Measurements from ENCODE around the gene TEX36.
"Not testable (repeated sequence)": the region's sequence is repeated elsewhere in the genome, so short reads cannot be mapped to it uniquely, and the experiment has no call there.

TEX36 gene

GRCh38 chr10:125683063-125683462 is at the start of gene TEX36:
Gene TEX36, minus strand, starts transcription at chr10:125683163. Its CDS starts 174 bp downstream, at chr10:125682989.
- FAIRE-seq: no peak

GRCh38 chr10:125727436-125727835 is 44.5 kb upstream of the TEX36 start:
- FAIRE-seq: no peak

GRCh38 chr10:125726914-125727313 is 44.0 kb upstream of the TEX36 start:
- no peak for FAIRE-seq

GRCh38 chr10:125722811-125723210 is 39.8 kb upstream of the TEX36 start:
- peak; percentile 17 for FAIRE-seq

GRCh38 chr10:125721035-125721434 is 38.1 kb upstream of the TEX36 start:
- no peak for FAIRE-seq

GRCh38 chr10:125720002-125720382 is 37.0 kb upstream of the TEX36 start:
- no peak for FAIRE-seq

- peak; percentile 98 for FAIRE-seq
Measured at GRCh38 chr10:125719173-125720001, 36.4 kb upstream of the TEX36 start, which contains the start of gene EDRF1. Gene EDRF1, plus strand, starts transcription at chr10:125719709. Its CDS starts 99 bp downstream, at chr10:125719808.

GRCh38 chr10:125714728-125715127 is 31.8 kb upstream of the TEX36 start:
- FAIRE-seq: not testable (repeated sequence)

- FAIRE-seq: no peak
Measured at GRCh38 chr10:125711110-125711750, 28.3 kb upstream of the TEX36 start.

- no peak for FAIRE-seq
Measured at GRCh38 chr10:125709553-125710474, 26.9 kb upstream of the TEX36 start.

GRCh38 chr10:125708971-125709503 is 26.1 kb upstream of the TEX36 start:
- peak; percentile 98 for FAIRE-seq

GRCh38 chr10:125707541-125708468 is 24.8 kb upstream of the TEX36 start:
- peak; percentile 97 for FAIRE-seq

- FAIRE-seq: peak; percentile 90
Measured at GRCh38 chr10:125700355-125700911, 17.5 kb upstream of the TEX36 start.

- no peak for FAIRE-seq
Measured at GRCh38 chr10:125699562-125700143, 16.7 kb upstream of the TEX36 start.

- no peak for FAIRE-seq
Measured at GRCh38 chr10:125698481-125698998, 15.6 kb upstream of the TEX36 start.

GRCh38 chr10:125696884-125697283 is 13.9 kb upstream of the TEX36 start:
- FAIRE-seq: not testable (repeated sequence)

- FAIRE-seq: no peak
Measured at GRCh38 chr10:125694883-125695282, 11.9 kb upstream of the TEX36 start.

- no peak for FAIRE-seq
Measured at GRCh38 chr10:125693524-125693847, 10.5 kb upstream of the TEX36 start.

GRCh38 chr10:125692601-125693523 is 9.9 kb upstream of the TEX36 start:
- FAIRE-seq: no peak

GRCh38 chr10:125692196-125692595 is 9.2 kb upstream of the TEX36 start:
- no peak for FAIRE-seq
